HL-60 (cell line): Measurements from ENCODE around the gene EIF2AK3.
A peak's percentile ranks its signal among the peaks of the same experiment; 100 is the strongest.
"Not testable (repeated sequence)": the region's sequence is repeated elsewhere in the genome, so short reads cannot be mapped to it uniquely, and the experiment has no call there.

ENCODE experiments used
- DNase-seq, 2 experiments: peaks; one replicate each; pipeline ENCODE4 v3.0.0-alpha.2; 2010 to 2020; ENCODE audit warnings: low read depth in 1 of 2, low spot score in 1 of 2
- H3K27ac ChIP-seq: fragments of 250-450 bp; sonication (Bioruptor Pico); replicated peaks from 2 replicates; pipeline ENCODE4 v1.5.1; 2020; ENCODE audit warnings: mild to moderate bottlenecking, moderate library complexity
- H3K27me3 ChIP-seq: fragments of 250-450 bp; sonication (Bioruptor Pico); 2 replicates; pipeline ENCODE4 v1.5.1; 2021; ENCODE audit warnings: mild to moderate bottlenecking, moderate library complexity; ENCODE audit not compliant: insufficient read depth, poor library complexity, severe bottlenecking
- H3K4me3 ChIP-seq: replicated peaks from 2 replicates; pipeline ENCODE4 v1.5.1; 2011; ENCODE audit warnings: mild to moderate bottlenecking, control low read depth, low read length; ENCODE audit not compliant: insufficient read depth
- CTCF ChIP-seq: IDR thresholded peaks from one replicate; pipeline ENCODE4 v1.5.1; 2011; ENCODE audit warnings: low read length, control low read depth, inconsistent platforms; ENCODE audit not compliant: insufficient read depth
- GABPA ChIP-seq: IDR thresholded peaks from 2 replicates; pipeline ENCODE4 v1.6.1; 2012; ENCODE audit warnings: low read depth
- POLR2AphosphoS5 ChIP-seq: IDR thresholded peaks from 2 replicates; pipeline ENCODE4 v1.6.1; 2012; ENCODE audit warnings: low read depth
- REST ChIP-seq: IDR thresholded peaks from 2 replicates; pipeline ENCODE4 v1.6.1; 2012; ENCODE audit warnings: low read depth; ENCODE audit not compliant: insufficient replicate concordance
- SPI1 ChIP-seq: IDR thresholded peaks from 2 replicates; pipeline ENCODE4 v1.6.1; 2012; ENCODE audit warnings: low read depth, mild to moderate bottlenecking, borderline replicate concordance

Gene EIF2AK3

GRCh38 chr2:88556026-88556425, 71.2 kb downstream of the EIF2AK3 start:
- H3K4me3 ChIP-seq: no peak overlapping the region
- no peak overlapping the region for H3K27ac ChIP-seq
- H3K27me3 ChIP-seq: no peaks in the 10 kb centered on the region
- TF ChIP-seq CTCF: no peak
- no peak for DNase-seq

GRCh38 chr2:88554189-88554588, 73.1 kb downstream of the EIF2AK3 start:
- no peak for TF ChIP-seq CTCF
- no peak for TF ChIP-seq GABPA
- Histone ChIP-seq H3K27ac (no peak overlapping the region), H3K27me3 (peaks cover 6% of the 10 kb centered on the region), H3K4me3 (no peak overlapping the region)
- no peak for DNase-seq

- H3K4me3 ChIP-seq: no peak overlapping the region
- H3K27ac ChIP-seq: no peak overlapping the region
- DNase-seq: no peak
- peaks cover 6% of the 10 kb centered on the region for H3K27me3 ChIP-seq
- TF ChIP-seq GABPA (no peak), CTCF (no peak), SPI1 (no peak), REST (no peak), POLR2AphosphoS5 (no peak)
Observed at GRCh38 chr2:88549616-88550292, 77.5 kb downstream of the EIF2AK3 start.

- H3K27me3 ChIP-seq, DNase-seq, H3K4me3 ChIP-seq, H3K27ac ChIP-seq: not testable (repeated sequence)
Observed at GRCh38 chr2:88546291-88546690, 81.0 kb downstream of the EIF2AK3 start.

- Histone ChIP-seq H3K27ac (no peak overlapping the region), H3K4me3 (no peak overlapping the region), H3K27me3 (peaks cover 6% of the 10 kb centered on the region)
- peak in 1 of 2 experiments; percentile 7 for DNase-seq
- no peak for TF ChIP-seq GABPA
- no peak for TF ChIP-seq CTCF
- TF ChIP-seq SPI1: no peak
- no peak for TF ChIP-seq REST
- TF ChIP-seq POLR2AphosphoS5: no peak
Observed at GRCh38 chr2:88545118-88545517, 82.1 kb downstream of the EIF2AK3 start.
